Measurements from ENCODE around the gene PREX1.

DNA sequence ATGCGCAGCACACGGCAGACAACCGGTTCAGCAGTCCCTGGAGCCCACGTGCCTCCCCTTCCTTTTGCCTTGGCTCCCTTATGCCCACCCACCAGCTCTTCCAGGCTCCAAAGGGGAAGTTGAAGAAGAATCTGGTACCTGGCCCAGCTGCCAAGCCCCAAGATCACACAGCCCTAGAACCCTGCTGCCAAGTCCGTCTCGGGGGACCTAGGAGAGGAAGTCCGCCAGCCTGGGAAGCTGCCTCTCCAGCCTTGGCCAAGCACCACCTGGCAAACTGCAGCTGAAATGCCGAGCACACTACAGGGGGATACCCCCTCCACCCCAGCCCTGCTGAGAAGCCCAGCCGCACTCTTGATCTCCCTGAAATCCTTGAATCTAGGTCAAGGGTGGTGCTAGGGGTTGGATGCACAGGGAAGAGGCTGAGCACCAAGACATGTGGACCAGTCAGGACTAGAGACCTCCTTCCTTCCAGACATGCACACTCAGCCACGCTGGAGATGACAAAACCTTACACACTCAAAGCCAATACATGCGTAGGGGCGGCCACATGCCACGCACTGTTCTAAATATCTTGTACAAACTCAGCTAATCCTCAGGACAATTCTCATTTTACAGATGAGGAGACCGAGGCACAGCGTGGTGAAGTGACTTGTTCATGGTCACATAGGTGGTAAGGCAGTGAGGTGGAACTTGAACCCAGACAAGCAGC, 124.1 kb downstream of the PREX1 start:
- TF ChIP-seq, protein P1, sequence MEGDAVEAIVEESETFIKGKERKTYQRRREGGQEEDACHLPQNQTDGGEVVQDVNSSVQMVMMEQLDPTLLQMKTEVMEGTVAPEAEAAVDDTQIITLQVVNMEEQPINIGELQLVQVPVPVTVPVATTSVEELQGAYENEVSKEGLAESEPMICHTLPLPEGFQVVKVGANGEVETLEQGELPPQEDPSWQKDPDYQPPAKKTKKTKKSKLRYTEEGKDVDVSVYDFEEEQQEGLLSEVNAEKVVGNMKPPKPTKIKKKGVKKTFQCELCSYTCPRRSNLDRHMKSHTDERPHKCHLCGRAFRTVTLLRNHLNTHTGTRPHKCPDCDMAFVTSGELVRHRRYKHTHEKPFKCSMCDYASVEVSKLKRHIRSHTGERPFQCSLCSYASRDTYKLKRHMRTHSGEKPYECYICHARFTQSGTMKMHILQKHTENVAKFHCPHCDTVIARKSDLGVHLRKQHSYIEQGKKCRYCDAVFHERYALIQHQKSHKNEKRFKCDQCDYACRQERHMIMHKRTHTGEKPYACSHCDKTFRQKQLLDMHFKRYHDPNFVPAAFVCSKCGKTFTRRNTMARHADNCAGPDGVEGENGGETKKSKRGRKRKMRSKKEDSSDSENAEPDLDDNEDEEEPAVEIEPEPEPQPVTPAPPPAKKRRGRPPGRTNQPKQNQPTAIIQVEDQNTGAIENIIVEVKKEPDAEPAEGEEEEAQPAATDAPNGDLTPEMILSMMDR (IDR thresholded peaks at IDR 0.05) = no peak
- TF ChIP-seq POLR2A (IDR thresholded peaks at IDR 0.05) (no peak), POLR2AphosphoS5 (IDR thresholded peaks at IDR 0.05) (no peak)

Measured in prostate gland (tissue), 2 donors.